ENCODE results near the gene TLR2. TPM values are rescaled to one million over a fixed set of nuclear protein-coding genes. Genes with fewer than 3 reads are reported as not detected.

The TLR2 gene
- total RNA-seq, 3 donors from 2014 or later, result 51.7 to 76.8 (median 52.4) TPM

DNA sequence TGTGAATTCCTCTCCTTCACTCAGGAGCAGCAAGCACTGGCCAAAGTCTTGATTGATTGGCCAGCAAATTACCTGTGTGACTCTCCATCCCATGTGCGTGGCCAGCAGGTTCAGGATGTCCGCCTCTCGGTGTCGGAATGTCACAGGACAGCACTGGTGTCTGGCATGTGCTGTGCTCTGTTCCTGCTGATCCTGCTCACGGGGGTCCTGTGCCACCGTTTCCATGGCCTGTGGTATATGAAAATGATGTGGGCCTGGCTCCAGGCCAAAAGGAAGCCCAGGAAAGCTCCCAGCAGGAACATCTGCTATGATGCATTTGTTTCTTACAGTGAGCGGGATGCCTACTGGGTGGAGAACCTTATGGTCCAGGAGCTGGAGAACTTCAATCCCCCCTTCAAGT, 20.4 kb downstream of the TLR2 start:
- no peaks in the 10 kb centered on the region for H3K9me3 ChIP-seq
- no peak overlapping the region for H3K4me3 ChIP-seq
- no peak for TF ChIP-seq POLR2A (IDR thresholded peaks at IDR 0.05)
- no peak for TF ChIP-seq POLR2AphosphoS5 (IDR thresholded peaks at IDR 0.05)
- TF ChIP-seq CTCF (IDR thresholded peaks at IDR 0.05), result no peak
- no peak overlapping the region for H3K27ac ChIP-seq
- intact Hi-C loops (cut with DNase I; ENCODE audit: low total_unique reads), result no loop called here
- H3K4me1 ChIP-seq, result no peaks in the 10 kb centered on the region
- no peak for DNase-seq (ENCODE audit: low spot score in 2 of 2)
- H3K36me3 ChIP-seq, result no peaks in the 10 kb centered on the region
- no peaks in the 10 kb centered on the region for H3K27me3 ChIP-seq

DNA sequence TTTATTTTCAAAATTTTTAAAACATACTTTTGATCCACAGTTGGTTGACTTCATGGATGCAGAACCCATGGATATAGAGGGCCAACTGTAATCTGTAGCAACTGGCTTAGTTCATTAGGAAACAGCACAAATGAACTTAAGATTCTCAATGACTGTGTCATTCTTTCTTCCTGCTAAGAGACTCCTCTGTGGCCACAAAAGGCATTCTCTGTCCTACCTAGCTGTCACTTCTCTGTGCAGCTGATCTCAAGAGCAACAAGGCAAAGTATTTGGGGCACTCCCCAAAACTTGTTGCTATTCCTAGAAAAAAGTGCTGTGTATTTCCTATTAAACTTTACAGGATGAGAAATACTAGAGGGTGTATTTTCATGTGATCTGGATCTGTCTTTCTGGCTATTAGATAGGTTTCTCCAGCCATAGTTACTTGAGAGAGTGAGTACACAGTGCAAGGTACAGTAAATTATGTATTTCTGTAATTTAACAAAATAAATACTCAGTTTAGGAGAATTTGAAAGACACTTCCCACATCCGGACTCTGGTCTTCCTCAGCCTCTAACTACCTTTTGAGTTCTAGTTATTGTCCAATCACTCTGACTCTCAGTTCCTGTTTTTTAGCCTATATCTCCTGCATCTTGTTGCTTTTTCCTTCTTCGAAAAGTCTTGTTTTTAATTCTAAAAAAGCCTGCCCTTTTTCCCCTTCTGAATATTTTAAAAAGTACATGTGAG, 21.8 kb downstream of the TLR2 start:
- H3K36me3 ChIP-seq, result no peaks in the 10 kb centered on the region
- DNase-seq (ENCODE audit: low spot score in 2 of 2), result no peak
- intact Hi-C loops (cut with DNase I; ENCODE audit: low total_unique reads), result no loop called here
- no peaks in the 10 kb centered on the region for H3K27me3 ChIP-seq
- no peak overlapping the region for H3K4me3 ChIP-seq
- no peaks in the 10 kb centered on the region for H3K4me1 ChIP-seq
- H3K27ac ChIP-seq, result no peak overlapping the region
- no peak for TF ChIP-seq CTCF (IDR thresholded peaks at IDR 0.05)
- TF ChIP-seq POLR2A (IDR thresholded peaks at IDR 0.05), result no peak
- no peak for TF ChIP-seq POLR2AphosphoS5 (IDR thresholded peaks at IDR 0.05)
- no peaks in the 10 kb centered on the region for H3K9me3 ChIP-seq

- TF ChIP-seq CTCF (IDR thresholded peaks at IDR 0.05) (no peak), POLR2A (IDR thresholded peaks at IDR 0.05) (no peak), POLR2AphosphoS5 (IDR thresholded peaks at IDR 0.05) (no peak)
- Histone ChIP-seq H3K9me3 (no peaks in the 10 kb centered on the region), H3K4me3 (no peak overlapping the region), H3K4me1 (no peaks in the 10 kb centered on the region), H3K27me3 (no peaks in the 10 kb centered on the region), H3K27ac (no peak overlapping the region), H3K36me3 (no peaks in the 10 kb centered on the region)
- DNase-seq (ENCODE audit: low spot score in 2 of 2), result no peak
- intact Hi-C loops (cut with DNase I; ENCODE audit: low total_unique reads), result no loop called here
Observed at GRCh38 chr4:153706519-153706918, 22.4 kb downstream of the TLR2 start.

- Histone ChIP-seq H3K4me1 (no peaks in the 10 kb centered on the region), H3K4me3 (no peak overlapping the region), H3K9me3 (no peaks in the 10 kb centered on the region), H3K27ac (no peak overlapping the region), H3K27me3 (no peaks in the 10 kb centered on the region), H3K36me3 (no peaks in the 10 kb centered on the region)
- DNase-seq (ENCODE audit: low spot score in 2 of 2), result no peak
- intact Hi-C loops (cut with DNase I; ENCODE audit: low total_unique reads), result no loop called here
- TF ChIP-seq POLR2AphosphoS5 (IDR thresholded peaks at IDR 0.05) (no peak), CTCF (IDR thresholded peaks at IDR 0.05) (no peak), POLR2A (IDR thresholded peaks at IDR 0.05) (no peak)
Observed at GRCh38 chr4:153710681-153711080, 26.6 kb downstream of the TLR2 start.

GRCh38 chr4:153713866-153714646, 30.0 kb downstream of the TLR2 start:
- TF ChIP-seq CTCF (IDR thresholded peaks at IDR 0.05) (no peak), POLR2AphosphoS5 (IDR thresholded peaks at IDR 0.05) (no peak), POLR2A (IDR thresholded peaks at IDR 0.05) (no peak)
- DNase-seq (ENCODE audit: low spot score in 2 of 2), result no peak
- Histone ChIP-seq H3K4me3 (no peak overlapping the region), H3K36me3 (no peaks in the 10 kb centered on the region), H3K27ac (no peak overlapping the region), H3K9me3 (no peaks in the 10 kb centered on the region), H3K4me1 (no peaks in the 10 kb centered on the region), H3K27me3 (no peaks in the 10 kb centered on the region)
- intact Hi-C loops (cut with DNase I; ENCODE audit: low total_unique reads), result no loop called here

Data from breast epithelium (tissue), 4 donors.